ENCODE measurements around the gene NELFB.

- no peak for TF ChIP-seq CTCF (conservative IDR thresholded peaks at IDR 0.05; ENCODE audit: low read depth, low read length)
- TF ChIP-seq RFX5 (IDR thresholded peaks at IDR 0.05; ENCODE audit: low read depth, low read length) = no peak
- no peak for TF ChIP-seq RCOR1 (IDR thresholded peaks at IDR 0.05; ENCODE audit: insufficient replicate concordance, low read length)
- no peak for TF ChIP-seq POLR2A (IDR thresholded peaks at IDR 0.05; ENCODE audit: low read depth, low read length)
- no peak for TF ChIP-seq MAZ (IDR thresholded peaks at IDR 0.05; ENCODE audit: borderline replicate concordance, low read depth, low read length)
- TF ChIP-seq BHLHE40 (IDR thresholded peaks at IDR 0.05; ENCODE audit: low read depth, low read length) = no peak
- TF ChIP-seq FOS (IDR thresholded peaks at IDR 0.05; ENCODE audit: low read depth, low read length) = no peak
- TF ChIP-seq RAD21 (IDR thresholded peaks at IDR 0.05; ENCODE audit: low read length) = no peak
- TF ChIP-seq USF2 (IDR thresholded peaks at IDR 0.05; ENCODE audit: low read depth, low read length) = no peak
- TF ChIP-seq SMC3 (IDR thresholded peaks at IDR 0.05; ENCODE audit: low read depth, low read length) = no peak
- TF ChIP-seq MAFK (IDR thresholded peaks at IDR 0.05; ENCODE audit: low read depth, low read length) = no peak
Measured at GRCh38 chr9:137319739-137320551, 64.8 kb downstream of the NELFB start.

Measured in IMR-90 (cell line).